ENCODE results near the gene MTHFSD. TPM values are rescaled to one million over a fixed set of nuclear protein-coding genes. Genes with fewer than 3 reads are reported as not detected.

The MTHFSD gene
- polyA plus RNA-seq, 1 donor from 2014 or later, result 25.0 TPM

DNA sequence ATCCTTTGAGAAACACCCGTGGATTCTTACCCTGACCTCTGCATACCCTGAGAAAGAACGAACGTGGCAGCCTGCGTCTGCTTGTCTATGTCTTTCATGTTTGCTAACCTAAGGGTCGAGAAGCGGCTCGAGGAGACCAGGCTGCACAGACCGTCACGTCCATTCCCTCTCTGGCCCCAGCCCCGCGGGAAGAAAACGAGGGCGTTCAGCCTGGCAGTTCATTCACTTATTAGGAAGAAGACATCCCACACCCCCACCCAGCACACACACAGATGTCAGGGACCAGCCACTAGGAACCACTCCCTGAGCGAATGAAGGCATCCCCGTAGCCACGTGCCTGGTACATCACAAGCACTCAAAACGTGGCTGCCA lies 655 bp upstream of the MTHFSD start:
- Histone ChIP-seq H2AFZ (ENCODE audit: low read depth, low read length) (peak overlapping the region; percentile 87), H3K36me3 (ENCODE audit: insufficient read depth, low read length) (no peaks in the 10 kb centered on the region), H3K4me3 (ENCODE audit: low read length) (peak overlapping the region; percentile 90), H3K4me2 (ENCODE audit: low read length) (peak overlapping the region; percentile 60), H3K27me3 (ENCODE audit: insufficient read depth, low read depth, low read length) (no peaks in the 10 kb centered on the region), H3K27ac (ENCODE audit: low read length) (peak overlapping the region; percentile 85), H3K9me3 (ENCODE audit: low read length) (no peaks in the 10 kb centered on the region), H3K9me2 (ENCODE audit: insufficient read depth, low read length) (no peaks in the 10 kb centered on the region), H3F3A (ENCODE audit: insufficient read depth, low read length, poor library complexity, severe bottlenecking) (no peaks in the 10 kb centered on the region), H3K9ac (ENCODE audit: low read length) (peak overlapping the region; percentile 95), H4K20me1 (ENCODE audit: insufficient read depth) (no peaks in the 10 kb centered on the region), H3K79me2 (replicated peaks; ENCODE audit: insufficient read depth, low read length) (peaks cover 10% of the 10 kb centered on the region)
- no peak for TF ChIP-seq POLR2AphosphoS5 (IDR thresholded peaks at IDR 0.05)
- TF ChIP-seq MXI1 (conservative IDR thresholded peaks at IDR 0.05; ENCODE audit: poor library complexity, severe bottlenecking), result no peak
- no peak for TF ChIP-seq EZH2 (IDR thresholded peaks at IDR 0.05; ENCODE audit: borderline replicate concordance, insufficient read depth, low read length, poor library complexity, severe bottlenecking)
- no peak for TF ChIP-seq SMC3 (conservative IDR thresholded peaks at IDR 0.05; ENCODE audit: poor library complexity)
- TF ChIP-seq CTCF (IDR thresholded peaks at IDR 0.05; ENCODE audit: poor library complexity, severe bottlenecking), result no peak
- TF ChIP-seq TAF1 (IDR thresholded peaks at IDR 0.05; ENCODE audit: low read depth), result no peak
- TF ChIP-seq REST (IDR thresholded peaks at IDR 0.05; ENCODE audit: borderline replicate concordance), result no peak
- TF ChIP-seq EP300 (conservative IDR thresholded peaks at IDR 0.05; ENCODE audit: poor library complexity, severe bottlenecking), result no peak
- no peak for TF ChIP-seq RAD21 (conservative IDR thresholded peaks at IDR 0.05)

- no peak for TF ChIP-seq POLR2AphosphoS5 (IDR thresholded peaks at IDR 0.05)
- TF ChIP-seq MXI1 (conservative IDR thresholded peaks at IDR 0.05; ENCODE audit: poor library complexity, severe bottlenecking), result no peak
- TF ChIP-seq REST (IDR thresholded peaks at IDR 0.05; ENCODE audit: borderline replicate concordance), result no peak
- TF ChIP-seq SMC3 (conservative IDR thresholded peaks at IDR 0.05; ENCODE audit: poor library complexity), result no peak
- TF ChIP-seq EZH2 (IDR thresholded peaks at IDR 0.05; ENCODE audit: borderline replicate concordance, insufficient read depth, low read length, poor library complexity, severe bottlenecking), result no peak
- TF ChIP-seq TAF1 (IDR thresholded peaks at IDR 0.05; ENCODE audit: low read depth), result no peak
- TF ChIP-seq CTCF (IDR thresholded peaks at IDR 0.05; ENCODE audit: poor library complexity, severe bottlenecking), result no peak
- no peak for TF ChIP-seq EP300 (conservative IDR thresholded peaks at IDR 0.05; ENCODE audit: poor library complexity, severe bottlenecking)
- TF ChIP-seq RAD21 (conservative IDR thresholded peaks at IDR 0.05), result no peak
- peak overlapping the region; percentile 92 for H2AFZ ChIP-seq (ENCODE audit: low read depth, low read length)
- no peaks in the 10 kb centered on the region for H3K27me3 ChIP-seq (ENCODE audit: insufficient read depth, low read depth, low read length)
- no peaks in the 10 kb centered on the region for H3K36me3 ChIP-seq (ENCODE audit: insufficient read depth, low read length)
- no peaks in the 10 kb centered on the region for H3K9me3 ChIP-seq (ENCODE audit: low read length)
- no peaks in the 10 kb centered on the region for H3F3A ChIP-seq (ENCODE audit: insufficient read depth, low read length, poor library complexity, severe bottlenecking)
- H3K4me3 ChIP-seq (ENCODE audit: low read length), result peak overlapping the region; percentile 90
- no peaks in the 10 kb centered on the region for H4K20me1 ChIP-seq (ENCODE audit: insufficient read depth)
- H3K4me2 ChIP-seq (ENCODE audit: low read length), result peak overlapping the region; percentile 96
- peaks cover 10% of the 10 kb centered on the region for H3K79me2 ChIP-seq (replicated peaks; ENCODE audit: insufficient read depth, low read length)
- peak overlapping the region; percentile 95 for H3K9ac ChIP-seq (ENCODE audit: low read length)
- H3K9me2 ChIP-seq (ENCODE audit: insufficient read depth, low read length), result no peaks in the 10 kb centered on the region
- peak overlapping the region; percentile 85 for H3K27ac ChIP-seq (ENCODE audit: low read length)
These were observed 477 bp downstream of the MTHFSD start for GRCh38 chr16:86554599-86554916.
